H1 (cell line): ENCODE measurements around the gene CA7.

Experiments used
- EZH2 ChIP-seq: fragments of 200-600 bp; sonication (generic); IDR thresholded peaks from 2 replicates; pipeline ENCODE4 v1.7.1; 2012; ENCODE audit warnings: low read depth, mild to moderate bottlenecking, moderate library complexity, low read length, inconsistent platforms; ENCODE audit not compliant: severe bottlenecking
- KDM1A ChIP-seq: fragments of 200-600, 300-600 bp; sonication (generic); IDR thresholded peaks from 2 replicates; pipeline ENCODE4 v1.7.1; 2016; ENCODE audit warnings: mild to moderate bottlenecking, low read length, borderline replicate concordance
- MAFK ChIP-seq: IDR thresholded peaks from 2 replicates; pipeline ENCODE4 v1.6.1; 2012; ENCODE audit warnings: low read depth, mild to moderate bottlenecking, improper control_type of control experiment, low read length
- ZNF274 ChIP-seq: IDR thresholded peaks from 2 replicates; pipeline ENCODE4 v1.7.0; 2012; ENCODE audit warnings: low read length, borderline replicate concordance; ENCODE audit errors: extremely low read depth

DNA sequence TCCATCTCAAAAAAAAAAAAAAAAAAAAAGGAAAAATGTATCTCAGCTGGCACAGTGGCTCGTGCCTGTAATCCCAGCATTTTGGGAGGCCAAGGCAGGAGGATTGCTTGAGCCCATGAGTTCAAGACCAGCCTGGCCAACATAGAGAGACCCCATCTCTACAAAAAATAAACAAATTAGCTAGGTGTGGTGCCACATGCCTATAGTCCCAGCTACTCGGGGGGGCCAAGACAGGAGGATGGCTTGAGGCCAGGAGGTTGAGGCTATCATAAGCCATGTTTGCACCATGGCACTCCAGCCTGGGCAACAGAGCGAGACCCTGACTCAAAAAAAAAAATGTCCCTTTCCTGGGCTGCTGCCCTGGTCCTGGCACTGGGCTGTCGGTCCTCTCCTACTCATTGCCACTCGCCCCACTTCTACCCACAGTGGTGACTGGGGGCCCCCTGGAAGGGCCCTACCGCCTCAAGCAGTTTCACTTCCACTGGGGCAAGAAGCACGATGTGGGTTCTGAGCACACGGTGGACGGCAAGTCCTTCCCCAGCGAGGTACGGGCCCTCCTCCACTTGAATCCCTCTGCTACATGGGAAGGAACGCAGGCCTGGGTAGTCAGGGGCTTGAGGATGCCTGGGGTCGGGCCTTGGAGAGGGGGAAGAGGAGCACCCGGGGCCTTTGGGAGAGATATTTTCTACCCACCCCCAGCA, 6.1 kb downstream of the CA7 start:
- TF ChIP-seq MAFK = no peak
- no peak for TF ChIP-seq EZH2
- TF ChIP-seq ZNF274 = no peak
- TF ChIP-seq KDM1A = no peak
